Lower lobe of right lung (tissue), 2 donors: ENCODE data around the gene MAPK1. TPM values are rescaled to one million over a fixed set of nuclear protein-coding genes. Genes with fewer than 3 reads are reported as not detected.
"Not testable (repeated sequence)": the region's sequence is repeated elsewhere in the genome, so short reads cannot be mapped to it uniquely, and the experiment has no call there.

Experiments
- ATAC-seq, 2 donors: fragments of 200-7000 bp; cut with Tn5 transposase; one replicate each; pipeline ENCODE4 v1.9.1; 2020 to 2022; ENCODE audit warnings: mild to moderate bottlenecking in 2 of 2, moderate library complexity in 2 of 2
- DNase-seq: peaks from one replicate; pipeline ENCODE4 v3.0.0-alpha.2; 2020
- H3K27ac ChIP-seq: fragments of 200-600 bp; one replicate; pipeline ENCODE4 v1.8.0; 2022
- H3K27me3 ChIP-seq: fragments of 200-600 bp; one replicate; pipeline ENCODE4 v1.8.0; 2022; ENCODE audit warnings: low read depth
- H3K36me3 ChIP-seq: fragments of 200-600 bp; one replicate; pipeline ENCODE4 v1.8.0; 2022; ENCODE audit warnings: mild to moderate bottlenecking
- H3K4me1 ChIP-seq: fragments of 200-600 bp; one replicate; pipeline ENCODE4 v1.8.0; 2022
- H3K4me3 ChIP-seq: fragments of 200-600 bp; one replicate; pipeline ENCODE4 v1.8.0; 2022; ENCODE audit warnings: mild to moderate bottlenecking
- H3K9me3 ChIP-seq: fragments of 200-600 bp; one replicate; pipeline ENCODE4 v1.8.0; 2022
- intact Hi-C: fragments of 100-400 bp; cut with DNase I; formaldehyde crosslinking; loops from one replicate; pipeline ENCODE4 v1.11.0; 2022
- total RNA-seq: library from RNA; stranded (reverse); fragmentation: NEBNext Ultra II Directional; extraction: Animal tissue kit (Norgen Biotek cat#: 25700); gene quantifications from one replicate; pipeline ENCODE4 v1.2.1, GENCODE V29; 2021
- TF ChIP-seq, protein P1 (sequence below): fragments of 200-600 bp; IDR thresholded peaks from one replicate; pipeline ENCODE4 v1.8.0; 2022; ENCODE audit warnings: antibody characterized with exemption, mild to moderate bottlenecking
- donor health status: DM: no; HTN: yes; CAD: no; lungs with severe emphysema.

MAPK1 gene
- total RNA-seq, 1 donor from 2014 or later, result 146 TPM

DNA sequence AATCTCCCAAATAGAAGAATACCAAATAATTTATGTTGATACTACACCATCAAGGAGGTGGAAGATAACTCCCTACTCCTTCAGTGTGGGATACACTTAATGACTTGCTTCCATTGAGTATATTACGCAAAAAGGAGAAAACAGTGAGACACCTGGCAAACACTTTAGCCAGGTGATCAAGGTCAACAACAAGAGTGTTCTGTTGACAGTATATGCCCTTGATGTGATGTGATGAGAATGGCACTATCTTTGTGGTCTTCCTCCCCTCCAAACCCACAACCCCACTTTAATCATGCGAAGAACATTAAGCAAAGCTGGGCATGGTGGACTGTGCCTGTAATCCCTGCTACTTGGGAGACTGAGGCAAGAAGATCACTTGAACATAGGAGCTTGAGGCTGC lies 26.0 kb downstream of the MAPK1 start:
- no peaks in the 10 kb centered on the region for H3K9me3 ChIP-seq
- no peak overlapping the region for H3K27ac ChIP-seq
- H3K4me3 ChIP-seq, result no peak overlapping the region
- intact Hi-C loops, result no loop called here
- H3K27me3 ChIP-seq, result no peaks in the 10 kb centered on the region
- DNase-seq, result no peak
- no peak for ATAC-seq
- H3K4me1 ChIP-seq, result peaks cover 41% of the 10 kb centered on the region
- H3K36me3 ChIP-seq, result peaks cover 5% of the 10 kb centered on the region
- TF ChIP-seq, protein P1, sequence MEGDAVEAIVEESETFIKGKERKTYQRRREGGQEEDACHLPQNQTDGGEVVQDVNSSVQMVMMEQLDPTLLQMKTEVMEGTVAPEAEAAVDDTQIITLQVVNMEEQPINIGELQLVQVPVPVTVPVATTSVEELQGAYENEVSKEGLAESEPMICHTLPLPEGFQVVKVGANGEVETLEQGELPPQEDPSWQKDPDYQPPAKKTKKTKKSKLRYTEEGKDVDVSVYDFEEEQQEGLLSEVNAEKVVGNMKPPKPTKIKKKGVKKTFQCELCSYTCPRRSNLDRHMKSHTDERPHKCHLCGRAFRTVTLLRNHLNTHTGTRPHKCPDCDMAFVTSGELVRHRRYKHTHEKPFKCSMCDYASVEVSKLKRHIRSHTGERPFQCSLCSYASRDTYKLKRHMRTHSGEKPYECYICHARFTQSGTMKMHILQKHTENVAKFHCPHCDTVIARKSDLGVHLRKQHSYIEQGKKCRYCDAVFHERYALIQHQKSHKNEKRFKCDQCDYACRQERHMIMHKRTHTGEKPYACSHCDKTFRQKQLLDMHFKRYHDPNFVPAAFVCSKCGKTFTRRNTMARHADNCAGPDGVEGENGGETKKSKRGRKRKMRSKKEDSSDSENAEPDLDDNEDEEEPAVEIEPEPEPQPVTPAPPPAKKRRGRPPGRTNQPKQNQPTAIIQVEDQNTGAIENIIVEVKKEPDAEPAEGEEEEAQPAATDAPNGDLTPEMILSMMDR, result no peak

DNA sequence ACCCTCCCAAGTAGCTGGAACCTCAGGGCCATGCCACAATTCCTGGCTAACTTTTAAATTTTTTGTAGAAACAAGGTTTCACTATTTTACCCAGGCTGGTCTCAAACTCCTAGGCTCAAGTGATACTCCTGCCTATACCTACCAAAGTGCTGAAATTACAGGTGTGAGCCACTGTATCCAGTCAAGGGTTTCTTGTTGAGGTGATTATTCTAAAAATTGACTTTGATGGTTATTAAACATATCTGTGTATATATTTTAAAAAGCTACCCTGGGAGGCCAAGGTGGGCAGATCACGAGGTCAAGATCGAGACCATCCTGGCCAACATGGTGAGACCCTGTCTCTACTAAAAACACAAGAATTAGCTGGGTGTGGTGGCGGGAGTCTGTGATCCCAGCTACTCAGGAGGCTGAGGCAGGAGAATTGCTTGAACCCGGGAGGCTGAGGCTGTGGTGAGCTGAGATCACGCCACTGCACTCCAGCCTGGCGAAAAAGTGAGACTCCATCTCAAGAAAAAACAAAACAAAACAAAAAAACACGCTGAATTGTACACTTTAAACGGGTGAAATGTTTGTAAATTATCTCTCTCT lies 27.1 kb downstream of the MAPK1 start:
- TF ChIP-seq, protein P1, result no peak
- H3K36me3 ChIP-seq, result peaks cover 5% of the 10 kb centered on the region
- H3K9me3 ChIP-seq, result no peaks in the 10 kb centered on the region
- intact Hi-C loops, result no loop called here
- peaks cover 41% of the 10 kb centered on the region for H3K4me1 ChIP-seq
- DNase-seq (no peak), ATAC-seq (no peak)
- no peaks in the 10 kb centered on the region for H3K27me3 ChIP-seq
- H3K4me3 ChIP-seq, result no peak overlapping the region
- H3K27ac ChIP-seq, result no peak overlapping the region

DNA sequence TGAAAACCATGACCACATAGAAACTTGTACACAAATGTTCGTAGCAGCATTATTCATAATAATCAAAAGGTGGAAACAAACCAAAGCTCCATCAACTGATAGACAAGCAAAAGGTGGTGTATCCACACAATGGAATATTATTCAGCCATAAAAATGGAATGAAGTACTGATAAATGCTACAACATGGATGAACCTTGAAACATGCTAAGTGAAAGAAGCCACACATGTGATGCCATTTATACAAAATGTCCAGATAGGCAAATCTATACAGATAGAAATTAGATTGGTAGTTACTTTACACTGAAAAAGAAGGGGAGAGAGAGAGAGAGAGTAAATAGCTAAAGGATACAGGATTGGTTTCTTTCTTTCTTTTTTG lies 27.7 kb downstream of the MAPK1 start:
- intact Hi-C loops, result no loop called here
- peaks cover 44% of the 10 kb centered on the region for H3K4me1 ChIP-seq

DNA sequence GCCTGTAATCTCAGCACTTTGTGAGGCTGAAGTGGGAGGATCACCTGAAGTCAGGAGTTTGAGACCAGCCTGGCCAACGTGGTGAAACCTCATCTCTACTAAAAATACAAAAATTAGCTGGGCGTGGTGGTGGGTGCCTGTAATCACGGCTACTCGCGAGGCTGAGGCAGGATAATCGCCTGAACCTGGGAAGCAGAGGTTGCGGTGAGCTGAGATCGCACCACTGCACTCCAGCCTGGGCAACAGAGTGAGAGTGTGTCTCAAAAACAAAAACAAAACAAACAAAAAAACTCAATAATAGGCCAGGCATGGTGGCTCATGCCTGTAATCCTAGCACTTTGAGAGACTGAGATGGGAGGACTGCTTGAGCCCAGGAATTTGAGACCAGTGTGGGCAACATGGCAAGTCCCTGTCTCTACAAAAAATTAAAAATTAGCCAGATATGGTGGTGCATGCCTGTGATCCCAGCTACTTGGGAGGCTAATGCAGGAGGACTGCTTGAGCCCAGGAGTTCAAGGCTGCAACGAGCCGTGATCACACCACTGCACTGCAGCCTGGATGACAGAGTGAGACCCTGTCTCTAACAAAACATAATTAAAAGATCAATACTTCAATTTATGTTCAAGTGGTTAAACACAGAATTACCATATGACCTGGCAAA lies 28.2 kb downstream of the MAPK1 start:
- H3K9me3 ChIP-seq, H3K27me3 ChIP-seq, intact Hi-C loops, DNase-seq, H3K4me3 ChIP-seq, H3K27ac ChIP-seq, ATAC-seq, H3K36me3 ChIP-seq: not testable (repeated sequence)
- H3K4me1 ChIP-seq, result peaks cover 49% of the 10 kb centered on the region

More for the DNA sequence above, 27.7 kb downstream of the MAPK1 start:
- Histone ChIP-seq H3K27ac (no peak overlapping the region), H3K36me3 (peaks cover 5% of the 10 kb centered on the region), H3K27me3 (no peaks in the 10 kb centered on the region), H3K4me3 (no peak overlapping the region), H3K9me3 (no peaks in the 10 kb centered on the region)
- TF ChIP-seq, protein P1, result no peak
- DNase-seq (no peak), ATAC-seq (no peak)

DNA sequence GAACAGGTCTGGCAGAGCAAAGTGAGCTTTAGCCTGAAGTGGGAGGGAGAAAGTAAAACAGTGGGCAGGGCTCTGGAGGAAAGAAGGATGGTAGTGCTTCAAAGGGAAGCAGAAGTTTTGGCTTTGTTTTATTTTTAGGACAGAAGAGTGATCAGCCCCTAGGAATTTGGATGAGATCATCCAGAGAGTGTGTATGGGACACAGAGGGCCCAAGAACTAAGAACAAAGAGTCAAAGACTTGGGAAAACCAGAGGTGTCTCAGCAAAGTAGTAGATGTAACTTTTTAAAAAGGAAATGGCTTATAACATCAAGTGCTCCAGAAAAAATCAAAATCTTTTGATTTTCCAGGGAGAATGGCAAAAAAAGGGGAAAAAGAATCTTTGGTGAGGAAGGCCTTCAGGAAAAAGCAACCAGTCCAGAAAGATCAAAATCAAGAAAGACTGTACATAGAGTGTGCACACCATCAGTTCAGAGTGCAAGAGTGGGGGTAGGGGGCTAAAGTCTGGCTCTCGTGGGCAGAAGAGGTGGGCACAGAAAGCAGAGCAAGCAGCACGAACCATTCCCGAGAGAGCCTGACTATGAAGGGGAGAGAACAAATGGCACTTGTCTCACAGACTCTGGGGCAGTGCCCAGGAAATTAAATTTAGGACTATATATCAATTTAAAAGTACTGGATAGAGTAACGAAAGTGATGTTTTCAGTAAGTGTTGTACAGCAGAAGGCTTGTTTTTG lies 30.0 kb downstream of the MAPK1 start:
- no peak for DNase-seq
- intact Hi-C loops, result no loop called here
- ATAC-seq, result peak; percentile 80 to 86
- peak overlapping the region; percentile 63 for H3K27ac ChIP-seq
- TF ChIP-seq, protein P1, result no peak
- no peak overlapping the region for H3K4me3 ChIP-seq
- no peaks in the 10 kb centered on the region for H3K36me3 ChIP-seq
- no peaks in the 10 kb centered on the region for H3K27me3 ChIP-seq
- no peaks in the 10 kb centered on the region for H3K9me3 ChIP-seq
- peaks cover 52% of the 10 kb centered on the region for H3K4me1 ChIP-seq

DNA sequence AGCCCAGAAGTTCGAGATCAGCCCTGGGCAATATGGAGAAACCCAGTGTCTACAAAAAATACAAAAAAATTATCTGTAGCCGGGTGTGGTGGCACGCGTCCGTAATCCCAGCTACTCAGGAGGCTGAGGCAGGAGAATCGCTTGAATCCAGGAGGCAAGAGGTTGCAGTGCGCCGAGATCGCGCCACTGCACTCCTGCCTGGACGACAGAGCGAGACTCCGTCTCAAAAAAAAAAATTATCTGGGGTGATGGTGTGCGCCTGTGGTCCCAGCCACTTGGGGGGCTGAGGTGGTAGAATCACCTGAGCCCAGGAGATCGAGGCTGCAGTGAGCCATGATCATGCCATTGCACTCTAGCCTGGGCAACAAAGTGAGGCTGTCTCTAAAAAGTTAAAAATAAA lies 31.0 kb downstream of the MAPK1 start:
- H3K36me3 ChIP-seq, intact Hi-C loops, H3K4me3 ChIP-seq, ATAC-seq, H3K27me3 ChIP-seq, H3K9me3 ChIP-seq, DNase-seq: not testable (repeated sequence)
- Histone ChIP-seq H3K4me1 (peaks cover 57% of the 10 kb centered on the region), H3K27ac (peak overlapping the region; percentile 57)
